ENCODE results near the gene TMIE.

Gene TMIE

DNA sequence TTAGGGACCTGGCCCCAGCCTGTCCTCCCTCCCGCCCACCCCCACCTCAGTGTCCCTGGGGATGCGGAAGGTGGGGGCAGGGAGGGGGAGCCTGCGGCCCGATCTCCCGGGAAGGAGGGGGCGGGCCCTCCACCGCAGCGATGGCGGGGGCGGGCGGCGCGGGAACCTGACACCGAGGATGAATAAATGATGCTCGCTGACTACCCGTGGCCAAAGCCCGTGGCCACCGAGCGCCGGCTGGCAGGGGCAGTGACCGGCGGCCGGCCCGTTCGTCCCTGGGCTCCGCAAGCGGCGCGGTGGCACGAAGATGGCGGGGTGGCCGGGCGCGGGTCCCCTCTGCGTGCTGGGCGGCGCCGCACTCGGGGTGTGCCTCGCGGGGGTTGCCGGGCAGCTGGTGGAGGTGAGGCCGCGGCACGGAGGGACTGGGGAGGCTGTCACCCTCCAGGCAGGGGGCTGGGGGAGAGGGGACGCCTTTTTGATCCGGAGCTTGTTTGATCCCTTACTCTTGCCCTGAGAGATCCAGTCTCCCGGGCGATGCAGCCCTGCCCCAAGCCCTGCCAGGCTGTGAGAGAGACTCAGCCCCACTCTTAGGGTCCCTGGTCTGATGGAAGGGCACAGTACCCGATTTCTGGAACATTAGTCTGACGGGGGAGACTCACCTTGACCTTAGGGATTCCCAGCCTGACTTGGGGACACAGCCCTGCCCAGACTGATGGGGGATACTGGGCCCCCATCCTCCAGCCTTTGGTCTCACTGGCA is at the start of gene TMIE:
TSS of gene TMIE (plus strand) at position 212 of the 759 bp plus-strand sequence. CDS start at position 308, 96 bp downstream.
- DNase-seq: no peak

GRCh38 chr3:46655271-46655670 is 45.9 kb upstream of the TMIE start:
- DNase-seq: no peak

- no peak for DNase-seq
These were observed 44.2 kb upstream of the TMIE start for GRCh38 chr3:46656778-46657556.

DNA sequence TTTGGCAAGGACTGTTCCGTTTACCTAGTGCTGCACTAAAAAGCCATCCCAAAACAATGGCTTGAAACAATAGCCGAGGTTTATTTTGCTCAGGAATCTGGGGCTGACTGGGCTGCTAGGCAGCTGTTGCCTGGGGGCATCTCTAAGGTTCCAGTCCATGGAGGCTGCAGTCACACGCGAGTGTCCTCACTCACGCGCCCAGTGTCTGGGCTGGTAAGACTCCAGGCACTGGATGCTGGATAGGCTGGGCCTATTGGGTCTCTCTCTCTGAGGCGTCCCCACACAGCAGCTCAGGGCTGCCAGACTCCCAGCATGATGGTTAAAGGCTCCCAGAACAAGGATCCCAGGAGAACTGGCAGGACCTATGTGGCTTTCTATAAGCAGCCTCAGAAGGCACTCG is 41.9 kb upstream of the TMIE start:
- DNase-seq: no peak

DNA sequence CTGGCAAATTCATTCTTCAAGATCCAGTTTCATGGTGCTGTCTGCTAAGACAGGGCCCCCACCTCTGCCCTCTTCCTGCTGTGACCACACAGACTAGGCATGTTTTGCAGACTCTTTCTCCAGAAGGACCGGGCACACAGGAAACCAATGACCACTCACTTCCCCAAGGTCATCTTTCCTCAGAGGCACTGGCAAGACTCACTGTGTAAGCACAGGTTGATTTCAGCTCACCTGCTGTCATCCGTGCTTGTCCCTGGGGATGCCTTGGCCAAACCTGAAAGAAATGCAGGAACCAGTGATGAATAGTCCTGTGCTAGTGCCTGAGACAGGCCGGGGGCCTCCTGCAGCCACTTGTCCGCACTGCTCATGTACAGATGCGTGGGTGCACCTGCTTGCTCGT is 41.2 kb upstream of the TMIE start:
- no peak for DNase-seq

DNA sequence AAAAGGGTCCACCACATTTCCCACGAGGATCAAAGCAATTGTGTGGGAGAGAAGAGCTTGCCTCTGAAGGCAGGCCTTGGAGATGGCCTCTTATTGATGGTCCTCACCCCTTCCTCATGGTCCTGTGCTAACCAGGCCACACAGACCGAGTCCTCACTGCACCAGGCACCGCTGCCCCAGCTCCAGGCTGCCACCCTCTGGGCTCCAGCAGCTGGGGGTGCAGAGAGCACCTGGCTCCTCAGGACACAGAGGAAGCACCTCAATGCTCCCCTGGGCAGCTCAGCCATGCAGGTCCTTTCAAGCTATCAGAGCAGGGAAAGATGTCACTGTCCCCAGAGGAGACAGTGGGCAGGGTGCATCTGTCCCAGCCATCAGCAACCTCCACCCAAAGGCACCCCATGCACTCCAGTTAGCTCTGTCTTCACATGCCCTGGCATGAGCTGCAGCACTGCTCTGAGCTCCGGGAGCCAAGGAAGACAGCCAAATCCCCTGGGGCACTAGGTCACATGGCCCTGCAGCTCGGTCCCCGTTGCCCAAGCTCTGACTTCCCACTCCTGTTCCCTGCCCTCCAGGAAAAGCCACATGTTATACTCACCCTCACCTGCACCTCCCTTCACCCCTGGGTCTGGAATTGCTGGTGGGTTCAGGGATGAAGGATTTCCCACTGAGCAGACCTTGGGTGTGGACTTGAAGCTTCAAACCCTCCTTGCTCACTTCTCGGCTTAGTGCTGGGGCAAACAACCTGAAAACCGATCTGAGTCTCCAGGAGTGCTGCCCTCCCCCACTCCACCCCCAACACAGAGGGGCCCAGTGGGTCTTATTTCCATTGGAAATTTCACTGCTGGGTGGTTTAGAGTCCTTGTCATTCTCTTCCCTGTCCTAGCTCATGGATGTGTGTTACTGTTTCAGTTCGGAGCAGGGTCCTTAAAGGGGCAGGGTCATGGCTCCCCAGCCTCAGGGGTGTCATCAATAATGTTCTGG is 40.4 kb upstream of the TMIE start:
- DNase-seq: no peak

DNA sequence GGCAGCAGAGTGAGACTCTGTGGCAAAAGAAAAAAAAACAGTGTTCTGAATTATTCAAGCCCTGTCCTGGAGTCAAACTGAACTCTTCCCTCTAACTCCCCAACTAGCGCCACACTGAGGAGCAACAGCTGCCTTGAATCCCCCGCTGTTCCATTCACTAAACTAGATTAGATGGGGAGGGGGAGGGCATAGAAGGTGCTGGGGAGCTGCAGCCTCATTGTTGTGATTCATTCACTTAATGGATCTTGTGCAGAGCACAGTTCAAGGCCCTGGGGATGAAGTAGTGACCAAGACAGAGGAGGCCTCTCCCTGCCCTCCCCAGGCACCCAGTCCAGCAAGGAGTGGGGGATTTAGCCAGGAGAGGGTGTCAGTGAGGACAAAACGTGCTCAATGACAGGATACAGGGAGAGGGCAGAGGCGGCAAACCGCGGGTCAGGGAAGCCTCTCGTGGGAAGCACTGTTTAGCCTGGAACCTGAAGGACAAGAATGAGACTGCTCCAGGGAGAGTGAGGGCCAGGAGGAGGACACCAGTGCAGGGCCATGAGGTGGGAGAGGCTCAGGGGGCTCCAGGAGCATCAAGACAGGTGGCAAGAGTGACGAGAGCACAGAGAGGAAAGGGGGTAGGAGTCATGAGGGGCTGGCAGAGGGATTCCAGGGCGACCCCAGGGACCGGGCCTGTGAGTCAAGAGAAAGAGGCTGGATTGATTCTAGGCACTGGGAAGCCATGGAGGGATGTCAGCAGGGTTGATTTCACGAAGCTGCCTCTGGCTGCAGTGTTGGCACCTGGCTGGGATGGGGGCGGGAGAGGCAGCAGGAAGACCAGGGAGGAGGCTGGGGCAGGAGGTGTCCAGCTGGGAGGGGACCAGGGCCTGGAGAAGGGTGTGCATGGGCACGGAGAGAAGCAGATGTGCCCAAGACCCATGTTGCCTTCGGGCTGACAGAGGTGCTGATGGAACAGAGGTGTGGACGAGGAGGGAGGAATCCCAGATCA is 39.1 kb upstream of the TMIE start:
- no peak for DNase-seq

DNA sequence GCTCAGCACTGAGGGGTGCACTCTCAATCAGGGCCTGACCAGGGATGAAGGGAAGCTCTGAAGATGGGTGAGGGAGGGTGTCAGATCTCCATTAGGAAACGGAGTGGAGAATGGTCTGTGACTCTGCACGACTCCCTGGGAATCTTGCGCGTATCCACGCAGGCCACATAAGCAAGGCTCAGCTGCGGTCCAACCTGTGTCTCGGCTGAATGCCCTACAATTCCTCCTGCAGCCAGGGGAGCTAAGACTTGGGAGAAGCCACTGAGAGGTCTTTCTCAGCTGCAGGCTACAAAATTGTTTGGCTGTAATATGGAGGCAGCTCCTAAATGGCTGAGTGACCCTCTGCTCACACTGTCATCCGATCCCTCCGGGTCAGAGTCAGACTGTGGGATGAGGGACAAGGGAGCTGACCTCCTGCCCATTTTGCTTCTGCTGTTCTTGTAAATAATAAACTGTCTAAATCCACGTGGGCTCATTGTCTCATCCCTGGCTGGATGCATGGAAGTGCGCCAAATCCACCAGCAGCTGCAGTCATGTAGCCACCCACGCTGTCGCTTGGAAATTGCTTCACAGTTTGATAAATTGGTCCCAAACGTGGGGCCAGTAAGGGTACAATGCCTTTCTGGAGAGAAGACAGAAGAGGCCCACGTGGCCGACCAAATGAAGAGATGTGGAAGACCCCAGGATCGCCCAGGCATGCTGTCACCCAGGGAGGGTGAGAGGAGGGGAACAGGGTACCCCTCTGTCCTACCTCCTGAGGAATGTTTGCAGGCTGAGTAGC is 38.2 kb upstream of the TMIE start:
- no peak for DNase-seq

GRCh38 chr3:46663591-46664135 is 37.5 kb upstream of the TMIE start:
- DNase-seq: peak; percentile 10

GRCh38 chr3:46664188-46664970 is 36.8 kb upstream of the TMIE start:
- DNase-seq: no peak

- DNase-seq: no peak
These were observed 36.0 kb upstream of the TMIE start for GRCh38 chr3:46664971-46665762.

DNA sequence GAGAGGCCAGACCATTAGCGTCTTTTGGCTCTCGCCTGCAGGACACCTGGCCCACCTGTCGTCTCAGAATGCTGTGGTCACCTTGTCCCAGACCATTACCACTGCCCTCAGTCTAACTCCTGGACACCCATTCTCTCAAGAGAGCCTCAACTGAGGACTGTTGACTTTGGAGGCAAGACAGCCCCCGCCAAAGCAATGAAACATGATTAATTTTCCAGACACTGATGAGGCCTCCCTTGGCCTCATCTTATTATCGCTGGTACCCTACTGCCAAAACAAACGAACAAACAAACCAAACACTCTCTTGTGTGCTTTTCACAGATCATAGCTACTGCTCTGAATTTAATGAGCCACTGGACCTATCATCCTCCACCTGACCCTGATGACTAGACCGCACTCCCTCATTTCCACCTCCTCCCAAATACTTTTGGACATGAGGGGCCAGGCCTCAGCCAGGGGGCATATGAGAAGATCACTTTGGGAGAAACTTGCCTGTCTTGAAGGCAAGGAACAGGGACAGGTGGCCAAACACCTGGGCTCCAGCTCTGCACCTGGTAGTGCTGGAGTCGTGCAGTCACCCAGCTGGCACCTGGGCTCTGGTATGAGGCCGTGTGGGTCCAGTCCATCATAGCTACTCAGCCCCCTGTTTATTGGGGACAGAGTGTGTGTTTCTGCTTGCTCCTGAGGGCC is 35.3 kb upstream of the TMIE start:
- no peak for DNase-seq

- no peak for DNase-seq
These were observed 34.7 kb upstream of the TMIE start for GRCh38 chr3:46666453-46666845.

GRCh38 chr3:46667061-46667621 is 34.1 kb upstream of the TMIE start:
- no peak for DNase-seq

DNA sequence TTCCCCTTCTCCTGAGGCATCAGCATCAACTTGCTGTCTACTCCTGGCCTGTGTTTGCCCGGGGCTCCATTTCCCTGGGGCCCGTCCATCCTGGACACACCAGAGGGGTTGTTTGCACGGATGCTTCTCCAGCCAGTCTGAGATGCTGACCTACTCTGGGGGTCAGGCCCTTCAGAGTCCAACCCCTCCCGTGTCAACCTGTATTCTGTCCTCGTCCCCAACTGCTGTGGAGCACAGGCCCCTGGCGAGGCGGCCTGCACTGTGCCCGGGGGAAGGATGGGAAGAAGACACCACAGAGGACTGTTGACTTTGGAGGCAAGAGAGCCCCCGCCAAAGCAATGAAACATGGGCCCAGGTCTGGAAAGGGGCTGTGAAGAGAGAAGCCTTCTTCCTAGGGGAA is 33.5 kb upstream of the TMIE start:
- no peak for DNase-seq

- no peak for DNase-seq
These were observed 33.1 kb upstream of the TMIE start for GRCh38 chr3:46668116-46668515.

GRCh38 chr3:46668591-46668990 is 32.6 kb upstream of the TMIE start:
- DNase-seq: no peak
